Neural progenitor cell (in vitro differentiated cells): ENCODE measurements around the gene NFE2L3.

Source experiments
- EZH2 ChIP-seq: fragments of 200-600 bp; sonication (generic); IDR thresholded peaks from 2 replicates; pipeline ENCODE4 v1.6.1; 2017; ENCODE audit warnings: antibody characterized with exemption, mild to moderate bottlenecking, moderate library complexity
- EZH2phosphoT487 ChIP-seq: fragments of 200-600 bp; sonication (generic); IDR thresholded peaks from 2 replicates; pipeline ENCODE4 v1.6.1; 2017; ENCODE audit warnings: antibody characterized with exemption
- TF ChIP-seq, protein P1 (sequence below): fragments of 200-600 bp; sonication (generic); IDR thresholded peaks from 2 replicates; pipeline ENCODE4 v1.5.1; 2017; ENCODE audit warnings: antibody characterized with exemption, mild to moderate bottlenecking

DNA sequence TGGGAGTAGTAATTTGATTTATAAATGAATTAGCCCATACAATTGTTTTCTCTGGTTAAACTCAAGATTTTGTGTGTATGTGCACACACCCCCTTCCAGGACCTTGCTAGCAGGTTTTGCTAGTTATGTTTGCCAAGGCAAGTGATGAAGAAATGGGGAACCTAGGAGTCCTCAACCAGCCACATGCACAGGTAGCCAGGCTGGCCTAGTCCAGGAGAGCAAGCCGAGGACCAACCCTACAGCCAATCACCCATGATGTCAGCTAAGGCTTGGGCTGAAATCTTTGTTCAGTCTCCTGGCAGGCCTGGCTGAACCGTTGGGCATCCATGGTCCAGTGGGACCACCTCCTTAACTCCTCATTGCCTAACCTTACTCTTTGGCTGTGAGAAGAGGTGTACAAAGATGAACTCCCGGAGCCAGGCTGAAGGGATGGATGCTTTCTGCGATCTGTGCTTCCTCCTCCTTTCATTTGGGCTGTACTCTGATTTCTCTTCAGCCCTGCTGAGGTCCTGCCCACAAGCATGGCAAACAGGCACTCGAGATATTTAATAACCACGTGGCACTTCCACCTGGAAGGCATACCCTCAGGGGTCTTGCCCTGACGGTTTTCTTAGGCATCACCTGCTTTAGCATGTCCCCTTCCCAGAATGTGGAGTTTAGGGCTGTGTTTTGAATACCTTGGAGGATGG, 26.4 kb downstream of the NFE2L3 start:
- TF ChIP-seq, protein P1, sequence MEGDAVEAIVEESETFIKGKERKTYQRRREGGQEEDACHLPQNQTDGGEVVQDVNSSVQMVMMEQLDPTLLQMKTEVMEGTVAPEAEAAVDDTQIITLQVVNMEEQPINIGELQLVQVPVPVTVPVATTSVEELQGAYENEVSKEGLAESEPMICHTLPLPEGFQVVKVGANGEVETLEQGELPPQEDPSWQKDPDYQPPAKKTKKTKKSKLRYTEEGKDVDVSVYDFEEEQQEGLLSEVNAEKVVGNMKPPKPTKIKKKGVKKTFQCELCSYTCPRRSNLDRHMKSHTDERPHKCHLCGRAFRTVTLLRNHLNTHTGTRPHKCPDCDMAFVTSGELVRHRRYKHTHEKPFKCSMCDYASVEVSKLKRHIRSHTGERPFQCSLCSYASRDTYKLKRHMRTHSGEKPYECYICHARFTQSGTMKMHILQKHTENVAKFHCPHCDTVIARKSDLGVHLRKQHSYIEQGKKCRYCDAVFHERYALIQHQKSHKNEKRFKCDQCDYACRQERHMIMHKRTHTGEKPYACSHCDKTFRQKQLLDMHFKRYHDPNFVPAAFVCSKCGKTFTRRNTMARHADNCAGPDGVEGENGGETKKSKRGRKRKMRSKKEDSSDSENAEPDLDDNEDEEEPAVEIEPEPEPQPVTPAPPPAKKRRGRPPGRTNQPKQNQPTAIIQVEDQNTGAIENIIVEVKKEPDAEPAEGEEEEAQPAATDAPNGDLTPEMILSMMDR = no peak
- TF ChIP-seq EZH2 (no peak), EZH2phosphoT487 (no peak)
